ENCODE results near the gene AGFG2.
A peak's percentile ranks its signal among the peaks of the same experiment; 100 is the strongest.
"Not testable (repeated sequence)": the region's sequence is repeated elsewhere in the genome, so short reads cannot be mapped to it uniquely, and the experiment has no call there.

Gene AGFG2

GRCh38 chr7:100521076-100521475 is 17.9 kb upstream of the AGFG2 start:
- DNase-seq: no peak

DNA sequence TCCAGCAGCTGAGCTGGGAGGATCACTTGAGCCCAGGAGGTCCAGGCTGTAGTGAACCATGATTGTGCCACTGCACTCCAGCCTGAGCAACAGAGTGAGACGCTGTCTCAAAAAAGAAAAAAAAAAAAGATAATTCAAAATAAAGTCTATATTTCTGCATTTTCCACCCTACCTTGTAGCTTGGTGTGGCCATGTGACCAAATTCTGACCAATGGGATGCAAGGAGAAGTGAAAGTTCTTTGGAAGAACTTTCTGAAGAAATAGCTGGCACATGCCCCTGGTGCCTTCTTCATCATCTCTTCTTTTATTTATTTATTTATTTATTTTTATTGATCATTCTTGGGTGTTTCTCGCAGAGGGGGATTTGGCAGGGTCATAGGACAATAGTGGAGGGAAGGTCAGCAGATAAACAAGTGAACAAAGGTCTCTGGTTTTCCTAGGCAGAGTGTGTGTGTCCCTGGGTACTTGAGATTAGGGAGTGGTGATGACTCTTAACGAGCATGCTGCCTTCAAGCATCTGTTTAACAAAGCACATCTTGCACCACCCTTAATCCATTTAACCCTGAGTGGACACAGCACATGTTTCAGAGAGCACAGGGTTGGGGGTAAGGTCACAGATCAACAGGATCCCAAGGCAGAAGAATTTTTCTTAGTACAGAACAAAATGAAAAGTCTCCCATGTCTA is 17.0 kb upstream of the AGFG2 start:
- not testable (repeated sequence) for DNase-seq

DNA sequence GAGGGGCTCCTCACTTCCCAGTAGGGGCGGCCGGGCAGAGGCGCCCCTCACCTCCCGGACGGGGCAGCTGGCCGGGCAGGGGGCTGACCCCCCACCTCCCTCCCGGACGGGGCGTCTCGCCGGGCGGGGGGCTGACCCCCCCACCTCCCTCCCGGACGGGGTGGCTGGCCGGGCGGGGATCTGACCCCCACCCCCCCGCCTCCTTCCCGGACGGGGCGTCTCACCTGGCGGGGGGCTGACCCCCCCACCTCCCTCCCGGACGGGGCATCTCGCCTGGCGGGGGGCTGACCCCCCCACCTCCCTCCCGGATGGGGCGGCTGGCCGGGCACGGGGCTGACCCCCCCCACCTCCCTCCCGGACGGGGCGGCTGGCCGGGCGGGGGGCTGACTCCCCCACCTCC is 15.8 kb upstream of the AGFG2 start:
- DNase-seq: not testable (repeated sequence)

DNA sequence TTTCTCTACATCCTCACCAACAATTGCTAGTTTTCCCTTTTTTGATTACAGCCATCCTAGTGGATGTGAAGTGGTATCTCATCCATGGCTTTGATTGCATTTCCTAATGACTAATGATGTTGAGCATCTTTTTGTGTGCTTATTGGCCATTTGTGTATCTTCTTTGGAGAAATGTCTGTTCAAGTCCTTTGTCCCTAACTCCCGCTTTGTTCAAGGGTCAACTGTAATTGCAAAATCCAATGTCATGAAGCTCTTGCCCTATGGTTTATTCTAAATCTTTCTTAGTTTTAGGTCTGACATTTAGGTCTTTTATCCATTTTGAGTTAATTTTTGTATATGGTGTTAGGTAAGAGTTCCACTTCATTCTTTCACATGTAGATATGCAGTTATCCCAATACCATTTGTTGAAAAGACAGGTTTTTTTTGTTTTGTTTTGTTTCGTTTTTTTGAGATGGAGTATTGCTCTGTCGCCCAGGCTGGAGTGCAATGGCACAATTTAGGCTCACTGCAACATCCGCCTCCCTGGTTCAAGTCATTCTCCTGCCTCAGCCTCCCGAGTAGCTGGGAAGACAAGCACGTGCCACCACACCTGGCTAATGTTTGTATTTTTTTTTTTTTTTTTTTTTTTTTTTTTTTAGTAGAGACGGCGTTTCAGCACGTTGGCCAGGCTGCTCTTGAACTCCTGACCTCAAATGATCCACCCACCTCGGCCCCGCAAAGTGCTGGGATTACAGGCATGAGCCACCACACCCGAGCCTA is 10.7 kb upstream of the AGFG2 start:
- not testable (repeated sequence) for DNase-seq

- no peak for DNase-seq
Measured at GRCh38 chr7:100532165-100533022, 6.6 kb upstream of the AGFG2 start.

- DNase-seq: not testable (repeated sequence)
Measured at GRCh38 chr7:100535982-100536381, 3.0 kb upstream of the AGFG2 start.

DNA sequence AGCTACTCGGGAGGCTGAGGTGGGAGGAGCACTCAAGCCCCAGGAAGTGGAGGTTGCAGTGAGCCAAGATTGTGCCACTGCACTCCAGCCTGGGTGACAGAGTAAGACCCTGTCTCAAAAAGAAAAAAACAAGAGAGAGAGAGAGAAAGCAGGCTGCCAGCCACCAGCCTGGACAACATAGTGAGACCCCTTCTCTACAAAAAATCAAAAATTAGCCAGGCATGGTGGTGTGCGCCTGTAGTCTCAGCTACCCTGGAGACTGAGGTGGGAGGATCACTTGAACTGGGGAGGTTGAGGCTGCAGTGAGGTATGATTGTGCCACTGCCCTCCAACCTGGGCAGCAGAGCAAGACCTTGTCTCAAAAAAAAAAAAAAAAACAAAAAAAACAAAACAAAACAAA is 2.3 kb upstream of the AGFG2 start:
- not testable (repeated sequence) for DNase-seq

DNA sequence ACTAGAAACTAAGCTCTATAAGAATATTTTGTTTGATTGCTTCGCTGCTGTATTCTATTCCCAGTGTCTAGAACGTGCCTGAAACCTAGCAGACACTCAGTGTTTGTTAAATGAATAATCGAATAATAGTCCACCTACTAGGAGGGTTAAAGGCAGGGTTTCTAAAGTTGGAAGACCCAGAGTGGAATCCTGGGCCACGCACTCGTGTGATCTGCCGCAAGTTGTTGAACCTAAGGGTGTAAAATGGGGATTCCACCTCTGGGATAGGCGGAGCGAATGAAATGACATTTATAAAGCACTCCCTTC is 702 bp upstream of the AGFG2 start:
- no peak for DNase-seq

GRCh38 chr7:100539436-100540006 is 518 bp downstream of the AGFG2 start:
- no peak for DNase-seq

DNA sequence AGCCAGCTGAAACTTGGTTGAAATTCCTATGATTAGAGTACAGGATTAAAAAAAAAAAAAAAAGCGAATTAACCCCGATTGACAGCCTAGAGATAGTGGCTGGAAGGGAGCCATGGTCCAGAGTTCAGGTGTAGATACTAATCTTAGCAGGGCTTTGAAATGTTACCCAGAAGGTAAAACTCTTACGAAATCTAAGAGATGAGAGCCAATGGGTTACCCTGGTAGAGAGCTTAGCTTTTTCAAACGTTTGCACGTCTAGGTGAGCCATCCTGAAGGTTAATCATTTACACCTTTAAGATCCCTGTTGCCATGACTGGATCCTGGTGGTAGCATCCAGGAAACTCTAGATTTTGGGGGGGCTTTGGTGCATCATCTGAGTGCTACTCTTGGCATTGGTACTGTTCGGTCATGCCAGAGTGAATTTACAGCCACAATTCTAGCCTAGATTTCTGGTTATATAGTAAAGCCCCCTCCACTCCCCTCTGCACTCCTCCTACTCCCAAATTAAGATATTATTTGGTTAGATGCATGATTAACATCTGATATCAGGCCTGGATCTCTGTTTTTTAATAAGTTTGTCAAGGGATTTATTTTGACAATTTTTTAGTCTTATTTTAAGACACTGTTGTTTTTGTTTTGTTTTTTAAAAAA is 1.2 kb downstream of the AGFG2 start:
- no peak for DNase-seq

DNA sequence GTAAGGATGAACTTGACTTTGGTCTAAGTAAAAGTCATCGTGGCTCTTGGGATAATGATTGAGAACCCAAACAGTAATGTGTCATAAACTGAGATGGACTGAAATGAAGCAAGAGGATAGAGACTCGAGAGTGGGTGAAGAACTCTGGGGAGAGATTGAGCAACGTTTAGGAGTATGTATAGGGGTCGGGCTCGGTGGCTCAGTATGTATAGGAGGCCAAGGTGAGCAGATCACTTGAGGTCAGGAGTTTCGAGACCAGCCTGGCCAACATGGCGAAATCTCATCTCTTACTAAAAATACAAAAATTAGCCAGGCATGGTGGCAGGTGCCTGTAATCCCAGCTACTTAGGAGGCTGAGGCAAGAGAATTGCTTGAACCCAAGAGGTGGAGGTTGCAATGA is 2.3 kb downstream of the AGFG2 start:
- not testable (repeated sequence) for DNase-seq

DNA sequence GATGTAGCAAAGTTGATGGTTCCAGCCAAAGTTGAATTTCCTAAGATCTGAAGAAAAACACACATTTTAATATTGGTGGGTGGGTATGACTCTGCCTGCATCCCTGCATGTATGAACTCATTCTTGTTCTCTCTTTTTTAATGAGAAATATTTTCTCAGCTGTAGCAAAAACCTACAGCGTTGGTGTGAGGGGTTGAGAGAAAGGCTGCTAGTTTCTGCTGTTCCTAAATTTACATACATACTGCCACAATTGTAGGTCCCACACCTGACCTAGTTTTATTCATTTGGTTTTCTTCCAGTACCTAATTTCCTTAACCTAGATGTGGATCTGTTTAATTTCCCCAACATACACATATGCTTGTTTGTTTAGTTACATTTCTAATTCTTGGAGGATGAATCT is 4.6 kb downstream of the AGFG2 start:
- no peak for DNase-seq

DNA sequence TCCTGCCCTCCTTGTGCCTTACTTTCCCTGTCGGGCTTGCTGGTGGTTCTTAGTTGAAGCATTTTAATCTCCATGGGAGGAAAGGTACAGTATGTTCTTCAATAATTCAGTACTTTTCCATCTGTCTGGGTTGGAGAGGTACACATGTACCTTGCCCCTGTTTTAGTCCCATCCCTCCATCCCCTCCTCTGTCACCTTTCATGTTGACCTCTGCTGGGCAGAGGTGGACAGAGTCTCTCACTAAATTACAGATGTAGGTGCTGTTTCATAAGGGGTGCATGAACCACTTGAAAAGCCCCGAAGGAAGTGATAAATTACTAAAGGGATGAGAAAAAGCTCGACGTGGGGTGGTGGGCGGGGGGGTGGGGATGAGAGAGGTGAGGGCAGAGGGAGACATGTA is 5.4 kb downstream of the AGFG2 start:
- DNase-seq: no peak

GRCh38 chr7:100544967-100545359 is 6.0 kb downstream of the AGFG2 start:
- DNase-seq: no peak

DNA sequence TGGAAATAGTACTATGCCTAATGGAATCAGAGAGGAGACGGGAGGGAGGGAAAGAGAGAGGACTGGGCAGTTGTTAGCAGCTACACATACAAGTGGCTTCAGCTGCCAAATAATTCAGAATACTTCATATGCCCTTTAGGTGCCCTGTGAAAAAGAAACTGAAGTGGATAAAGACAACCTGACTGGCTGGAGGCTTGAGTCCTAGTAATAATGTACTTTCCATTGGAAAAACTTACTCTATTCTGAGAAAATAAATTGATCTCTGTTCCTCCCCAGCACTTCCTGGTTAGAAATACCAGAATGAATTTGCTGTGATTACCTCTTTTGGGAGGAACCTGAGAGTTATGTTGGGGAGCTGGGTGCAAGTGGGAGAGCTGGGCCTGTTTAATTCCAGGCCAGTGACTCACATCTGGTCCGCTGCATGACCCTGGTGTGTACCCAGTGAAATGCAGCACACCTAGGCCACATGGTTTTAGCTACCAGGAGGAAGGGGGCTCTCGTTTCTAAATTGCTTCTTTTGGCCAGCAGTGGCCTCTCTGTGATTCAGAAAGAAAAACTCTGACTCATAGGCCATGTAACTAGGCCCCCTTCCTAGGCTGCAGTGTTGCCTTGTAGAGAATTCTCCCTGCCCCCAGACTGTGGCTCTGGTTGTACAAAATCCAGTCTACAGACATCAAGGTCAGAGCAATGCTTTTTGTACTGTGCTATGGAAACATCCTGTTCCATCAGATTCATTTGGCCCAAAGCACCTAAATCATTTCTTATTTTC is 6.5 kb downstream of the AGFG2 start:
- peak; percentile 48 for DNase-seq

DNA sequence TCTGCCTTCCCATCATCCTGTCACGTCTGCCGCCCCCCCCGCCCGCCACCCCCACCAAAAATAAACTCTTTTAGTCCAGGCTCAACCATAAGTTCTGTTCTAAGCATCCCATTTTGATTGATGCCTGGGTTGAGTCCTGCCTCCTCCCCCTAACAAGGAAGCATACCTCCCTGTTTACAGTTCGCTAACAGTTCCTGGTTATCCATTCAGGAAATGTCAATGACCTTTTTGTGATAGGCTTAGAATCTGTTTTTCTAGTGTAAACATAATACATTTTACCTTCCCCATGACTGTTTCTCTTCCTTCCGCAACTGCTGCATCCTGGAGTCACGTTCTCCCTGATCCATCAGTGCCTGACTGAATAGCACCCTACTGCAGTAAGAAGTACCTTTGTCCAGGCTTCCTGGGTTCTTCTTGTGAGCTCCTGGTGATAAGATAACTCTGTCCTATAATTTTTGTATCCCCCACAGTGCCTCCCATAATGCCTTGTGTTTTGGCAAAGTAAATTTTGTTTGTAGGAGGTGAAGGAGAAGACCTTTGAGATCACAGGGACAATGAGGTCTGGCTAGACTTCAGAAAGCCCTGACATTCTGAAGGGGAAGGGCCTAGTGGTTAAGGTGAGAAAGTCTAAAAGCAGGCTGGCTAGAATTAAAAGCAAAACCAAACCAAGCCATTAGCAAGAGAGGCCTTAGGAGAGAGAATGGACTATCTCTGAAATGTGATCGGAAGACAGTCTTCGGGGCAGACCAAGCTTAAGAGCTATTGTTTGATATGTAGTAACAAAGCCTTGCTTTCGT is 7.3 kb downstream of the AGFG2 start:
- no peak for DNase-seq

- DNase-seq: no peak
Measured at GRCh38 chr7:100546926-100547800, 8.2 kb downstream of the AGFG2 start.

- no peak for DNase-seq
Measured at GRCh38 chr7:100547872-100548271, 8.9 kb downstream of the AGFG2 start.

GRCh38 chr7:100548446-100548845 is 9.4 kb downstream of the AGFG2 start:
- DNase-seq: not testable (repeated sequence)

DNA sequence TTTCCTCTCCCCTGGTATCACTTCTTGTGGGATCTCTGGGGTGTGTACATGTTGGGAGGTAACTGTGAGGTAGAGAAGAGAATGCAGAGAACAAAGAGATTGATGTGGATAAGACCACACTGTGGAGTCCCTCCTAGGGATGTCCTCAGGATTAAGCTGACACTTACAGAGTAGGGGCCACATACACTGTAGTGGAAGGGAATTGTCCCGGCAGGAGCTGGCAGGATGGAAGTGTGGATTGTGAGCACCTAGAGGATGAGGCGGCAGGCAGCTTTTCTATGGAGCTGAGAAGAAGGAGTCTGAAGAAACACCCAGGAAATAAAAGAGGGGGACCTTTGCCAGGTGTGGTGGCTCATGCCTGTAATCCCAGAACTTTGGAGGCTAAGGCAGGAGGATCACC is 13.5 kb downstream of the AGFG2 start:
- no peak for DNase-seq
